ENCODE measurements around the gene TRIM73.
"Not testable (repeated sequence)": the region's sequence is repeated elsewhere in the genome, so short reads cannot be mapped to it uniquely, and the experiment has no call there.

The TRIM73 gene

GRCh38 chr7:75415829-75416373 is 20.5 kb downstream of the TRIM73 start:
- not testable (repeated sequence) for DNase-seq (ENCODE audit: low read depth)

GRCh38 chr7:75416787-75417186 is 21.4 kb downstream of the TRIM73 start:
- not testable (repeated sequence) for DNase-seq (ENCODE audit: low read depth)

DNA sequence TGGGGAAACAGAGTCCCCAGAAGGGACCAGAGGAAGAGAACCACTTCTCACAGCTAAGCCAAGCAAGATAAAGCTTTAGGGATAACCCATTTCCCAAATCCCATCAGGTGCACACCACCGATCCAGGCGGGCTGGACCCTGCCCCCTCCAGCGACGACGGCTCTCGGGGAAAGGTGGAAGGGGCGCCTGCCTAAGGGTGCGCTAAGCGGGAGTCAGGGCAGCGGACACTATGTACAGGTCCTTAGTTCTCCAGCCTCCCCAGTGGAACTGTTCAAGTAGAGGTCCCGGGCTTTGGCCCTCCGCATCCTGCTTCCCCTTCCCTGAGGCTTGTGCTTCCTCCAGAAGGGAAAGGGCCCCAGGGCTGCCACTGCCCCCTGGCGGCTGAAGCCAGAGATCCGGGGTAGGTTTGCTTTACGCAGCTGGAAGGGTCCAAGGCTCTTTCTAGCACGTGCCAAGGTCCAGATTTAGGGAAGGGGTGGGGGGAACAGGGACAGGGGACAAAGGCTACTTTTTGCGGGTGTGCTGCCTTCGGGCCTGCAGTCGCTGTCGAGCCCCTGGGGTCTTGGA is 22.9 kb downstream of the TRIM73 start:
- DNase-seq (ENCODE audit: low read depth) = not testable (repeated sequence)

GRCh38 chr7:75419210-75419609 is 23.8 kb downstream of the TRIM73 start:
- not testable (repeated sequence) for DNase-seq (ENCODE audit: low read depth)

DNA sequence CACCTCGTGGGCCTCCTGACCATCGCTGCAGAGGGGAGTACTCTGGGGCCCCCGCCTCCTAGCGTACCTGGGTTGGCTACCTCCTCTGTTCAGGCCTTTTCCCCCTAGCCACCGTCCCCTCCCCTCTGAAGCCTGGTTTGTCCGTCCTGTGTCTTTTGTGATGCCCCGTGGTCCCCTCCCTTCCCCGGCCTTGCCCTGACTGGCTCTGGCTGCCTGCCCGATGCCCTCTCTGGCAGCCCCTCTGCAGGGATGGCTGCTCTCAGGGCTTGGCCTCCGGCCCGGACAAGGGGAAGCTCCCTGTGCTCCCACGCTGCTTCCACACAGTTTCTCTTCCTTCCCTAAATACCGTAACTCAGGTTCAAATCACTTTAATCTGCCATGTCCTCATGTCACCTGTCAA is 24.3 kb downstream of the TRIM73 start:
- DNase-seq (ENCODE audit: low read depth) = not testable (repeated sequence)

GRCh38 chr7:75420152-75420551 is 24.7 kb downstream of the TRIM73 start:
- DNase-seq (ENCODE audit: low read depth) = not testable (repeated sequence)

DNA sequence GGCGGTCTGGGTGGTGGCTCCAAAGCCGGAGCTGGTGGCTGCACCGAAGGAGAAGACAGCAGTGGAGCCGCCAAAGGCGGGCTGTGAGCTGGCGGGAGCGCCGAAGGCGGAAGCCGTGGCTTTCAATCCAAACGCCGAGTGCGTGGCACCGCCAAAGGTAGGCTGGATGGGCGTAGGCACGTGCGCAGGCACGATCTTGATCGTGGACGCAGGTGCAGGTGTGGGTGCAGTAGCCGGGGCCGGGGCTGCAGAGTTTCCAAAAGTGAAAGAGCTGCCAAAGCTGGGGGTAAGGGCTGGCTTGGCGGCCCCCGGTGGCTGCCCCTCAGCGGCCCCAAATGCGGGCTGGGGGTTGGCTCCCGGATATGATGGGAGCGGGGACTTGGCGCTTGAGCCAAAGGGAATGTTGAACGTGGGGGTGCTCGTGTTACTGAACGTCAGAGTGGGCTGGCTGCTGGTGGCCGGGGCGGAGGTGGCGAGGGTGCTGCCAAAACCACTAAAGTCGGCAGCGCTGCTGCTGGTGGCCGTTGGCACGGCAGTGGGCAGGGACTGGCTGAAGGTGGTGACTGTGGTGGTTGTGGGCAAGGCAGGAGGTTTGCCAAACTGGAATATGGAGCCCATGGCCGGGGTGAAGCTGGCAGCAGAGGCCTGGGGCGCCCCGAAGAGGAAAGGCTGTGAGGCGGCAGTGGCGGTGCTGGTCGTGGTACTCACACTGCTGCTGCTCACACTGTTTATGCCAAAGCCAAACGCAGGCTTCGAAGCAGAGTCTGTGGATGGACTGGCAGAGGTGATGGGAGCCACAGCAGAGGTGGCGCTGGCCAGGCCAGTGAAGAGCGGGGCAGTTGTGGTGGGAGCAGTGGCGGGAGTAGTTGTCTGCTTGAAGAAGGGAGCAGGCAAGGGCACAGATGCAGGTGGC is 26.6 kb downstream of the TRIM73 start:
- DNase-seq (ENCODE audit: low read depth) = not testable (repeated sequence)

DNA sequence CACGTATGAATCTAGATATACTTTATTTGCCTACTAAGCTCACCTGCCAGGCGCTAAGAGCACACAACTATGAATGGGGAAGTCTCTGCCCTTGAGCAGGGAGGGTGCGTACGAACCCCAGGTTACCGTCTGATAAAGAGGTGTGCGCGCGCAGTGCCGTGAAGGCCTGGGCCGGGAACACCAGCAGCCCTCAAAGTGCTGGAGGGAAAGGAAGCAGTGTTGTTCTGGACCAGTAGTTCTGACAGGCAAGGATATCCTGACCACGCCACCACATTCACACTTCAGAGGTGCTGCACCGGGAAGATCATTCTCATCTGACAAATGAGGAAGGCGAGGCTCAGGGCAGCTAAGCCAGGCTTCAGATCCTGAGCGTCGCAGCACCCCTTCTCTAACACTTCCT is 28.1 kb downstream of the TRIM73 start:
- not testable (repeated sequence) for DNase-seq (ENCODE audit: low read depth)

DNA sequence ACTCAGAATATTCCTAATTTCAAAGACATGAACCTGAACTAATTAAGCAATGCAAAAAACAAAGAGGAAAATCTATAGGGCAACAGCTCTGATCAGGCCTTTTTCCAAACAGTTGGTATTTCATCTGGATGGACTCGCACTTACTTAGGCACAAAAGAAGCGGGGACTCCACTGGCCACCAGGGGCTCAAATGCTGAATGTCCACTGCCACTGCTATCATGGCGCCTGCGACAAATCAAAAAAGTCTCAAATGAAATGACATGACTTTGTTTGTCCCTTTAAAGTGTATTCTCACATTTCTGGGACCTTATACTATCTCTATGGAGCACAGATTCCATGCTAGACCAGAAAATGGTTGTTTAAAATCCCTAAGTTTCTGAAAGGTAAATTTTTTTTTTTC is 43.6 kb downstream of the TRIM73 start:
- not testable (repeated sequence) for DNase-seq (ENCODE audit: low read depth)

DNA sequence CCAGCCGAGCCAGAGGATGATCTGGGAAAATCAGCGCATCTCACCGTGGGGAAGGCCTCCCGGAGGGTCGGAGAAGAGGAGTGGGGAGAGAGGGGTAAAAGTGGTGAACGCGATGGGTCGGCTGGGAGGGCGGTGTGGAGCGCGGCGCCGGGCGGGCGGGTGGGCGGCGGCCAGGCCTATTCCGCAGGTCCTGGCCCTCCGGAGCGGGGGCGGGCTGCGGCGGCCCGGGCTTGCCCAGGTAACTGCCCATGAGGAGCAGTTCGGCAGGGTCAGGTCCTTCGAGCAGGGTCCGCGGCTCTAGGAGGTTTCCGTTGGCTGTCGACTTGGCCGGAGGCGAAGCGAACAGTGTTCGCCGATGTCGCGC is 46.7 kb downstream of the TRIM73 start:
- DNase-seq (ENCODE audit: low read depth) = not testable (repeated sequence)

GRCh38 chr7:75442465-75443111 is 47.2 kb downstream of the TRIM73 start:
- DNase-seq (ENCODE audit: low read depth) = peak; percentile 44

DNA sequence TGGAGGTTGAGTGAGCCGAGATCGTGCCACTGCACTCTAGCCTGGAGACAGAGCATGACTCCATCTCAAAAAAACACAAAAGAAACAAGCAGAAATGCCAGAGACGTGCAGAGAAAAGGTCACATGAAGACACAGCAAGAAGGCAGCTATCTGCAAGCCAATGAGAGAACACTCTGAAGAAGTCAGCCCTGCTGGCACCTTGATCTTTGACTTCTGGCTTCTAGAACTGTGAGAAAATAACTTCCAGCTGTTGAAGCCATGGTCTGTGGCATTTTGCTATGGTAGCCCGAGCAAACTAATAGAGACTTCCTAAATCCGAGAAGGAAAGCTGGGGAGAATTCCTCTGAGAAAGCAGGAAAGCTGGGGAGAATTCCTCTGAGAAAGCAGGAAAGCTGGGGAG is 54.5 kb downstream of the TRIM73 start:
- DNase-seq (ENCODE audit: low read depth) = not testable (repeated sequence)

GRCh38 chr7:75452494-75452955 is 57.1 kb downstream of the TRIM73 start:
- DNase-seq (ENCODE audit: low read depth) = peak; percentile 8

All from ELR (cell line).